SK-N-SH treated with all-trans-retinoic acid at 6 μM for 48 hours (cell line): ENCODE data around the gene TTC13.

Experiments
- ATAC-seq: fragments of 200-7000 bp; cut with Tn5 transposase; 3 replicates; pipeline ENCODE4 v1.9.1; 2020; ENCODE audit warnings: mild to moderate bottlenecking, moderate library complexity
- BACH2 ChIP-seq: fragments of 250-450 bp; sonication (Bioruptor Pico); IDR thresholded peaks from 2 replicates; pipeline ENCODE4 v1.9.0; 2021; ENCODE audit warnings: mild to moderate bottlenecking, borderline replicate concordance
- CREB5 ChIP-seq: fragments of 250-450 bp; sonication (Bioruptor Pico); IDR thresholded peaks from 2 replicates; pipeline ENCODE4 v1.5.1; 2020; ENCODE audit warnings: low read depth, mild to moderate bottlenecking, moderate library complexity
- CSDC2 ChIP-seq: fragments of 250-450 bp; sonication (Bioruptor Pico); IDR thresholded peaks from 2 replicates; pipeline ENCODE4 v1.5.0; 2020; ENCODE audit warnings: mild to moderate bottlenecking, moderate library complexity
- CSRNP3 ChIP-seq: fragments of 250-450 bp; sonication (Bioruptor Pico); IDR thresholded peaks from 2 replicates; pipeline ENCODE4 v1.5.1; 2021; ENCODE audit warnings: mild to moderate bottlenecking, moderate library complexity
- ESRRG ChIP-seq: fragments of 250-450 bp; sonication (Bioruptor Pico); IDR thresholded peaks from 2 replicates; pipeline ENCODE4 v1.6.1; 2021; ENCODE audit warnings: mild to moderate bottlenecking
- GLIS3 ChIP-seq: fragments of 250-450 bp; sonication (Bioruptor Pico); IDR thresholded peaks from 2 replicates; pipeline ENCODE4 v1.5.0; 2020; ENCODE audit warnings: mild to moderate bottlenecking, moderate library complexity
- ISL1 ChIP-seq: fragments of 250-450 bp; sonication (Bioruptor Pico); IDR thresholded peaks from 2 replicates; pipeline ENCODE4 v2.1.2; 2022; ENCODE audit warnings: mild to moderate bottlenecking, moderate library complexity
- OSR1 ChIP-seq: fragments of 250-450 bp; sonication (Bioruptor Pico); IDR thresholded peaks from 2 replicates; pipeline ENCODE4 v1.8.0; 2022; ENCODE audit warnings: moderate library complexity, mild to moderate bottlenecking, inconsistent platforms
- PPARA ChIP-seq: fragments of 250-450 bp; sonication (Bioruptor Pico); IDR thresholded peaks from 2 replicates; pipeline ENCODE4 v1.5.0; 2020; ENCODE audit warnings: mild to moderate bottlenecking, borderline replicate concordance
- RARB ChIP-seq: fragments of 250-450 bp; sonication (Bioruptor Pico); IDR thresholded peaks from 2 replicates; pipeline ENCODE4 v1.8.0; 2021; ENCODE audit warnings: mild to moderate bottlenecking, moderate library complexity
- TCF4 ChIP-seq: fragments of 250-450 bp; sonication (Bioruptor Pico); IDR thresholded peaks from 2 replicates; pipeline ENCODE4 v1.8.0; 2021; ENCODE audit warnings: mild to moderate bottlenecking, moderate library complexity, borderline replicate concordance
- ZFP3 ChIP-seq: fragments of 250-450 bp; sonication (Bioruptor Pico); IDR thresholded peaks from 2 replicates; pipeline ENCODE4 v1.5.0; 2020; ENCODE audit warnings: mild to moderate bottlenecking, moderate library complexity
- ZFP30 ChIP-seq: fragments of 450-650 bp; formaldehyde crosslinking; IDR thresholded peaks from 2 replicates; pipeline ENCODE4 v1.5.0; 2022; ENCODE audit warnings: mild to moderate bottlenecking, moderate library complexity
- ZNF565 ChIP-seq: fragments of 450-650 bp; formaldehyde crosslinking; conservative IDR thresholded peaks from 2 replicates; pipeline ENCODE4 v1.5.0; 2020; ENCODE audit warnings: low read depth, mild to moderate bottlenecking, moderate library complexity
- ZNF70 ChIP-seq: fragments of 450-650 bp; formaldehyde crosslinking; IDR thresholded peaks from 2 replicates; pipeline ENCODE4 v1.5.0; 2020; ENCODE audit warnings: mild to moderate bottlenecking, moderate library complexity
- ZNF8 ChIP-seq: fragments of 450-650 bp; formaldehyde crosslinking; IDR thresholded peaks from 2 replicates; pipeline ENCODE4 v1.5.0; 2020; ENCODE audit warnings: mild to moderate bottlenecking, moderate library complexity
- TF ChIP-seq, protein P1 (sequence below): fragments of 250-450 bp; sonication (Bioruptor Pico); IDR thresholded peaks from 2 replicates; pipeline ENCODE4 v1.8.0; 2021; ENCODE audit warnings: low read depth, mild to moderate bottlenecking, moderate library complexity, borderline replicate concordance
- TF ChIP-seq, protein P2 (sequence below): fragments of 250-450 bp; sonication (Bioruptor Pico); IDR thresholded peaks from 2 replicates; pipeline ENCODE4 v1.8.0; 2020; ENCODE audit warnings: mild to moderate bottlenecking, moderate library complexity, borderline replicate concordance

The TTC13 gene

GRCh38 chr1:231020816-231021215, 42.2 kb upstream of the TTC13 start:
- TF ChIP-seq ZFP30 (no peak), ESRRG (CRISPR knock-in tag) (no peak), CSRNP3 (no peak), BACH2 (CRISPR knock-in tag) (no peak), ZNF565 (no peak), GLIS3 (CRISPR knock-in tag) (no peak)
- TF ChIP-seq, all 23 proteins: peak for 0

GRCh38 chr1:231020139-231020601, 41.5 kb upstream of the TTC13 start:
- TF ChIP-seq, protein P1, sequence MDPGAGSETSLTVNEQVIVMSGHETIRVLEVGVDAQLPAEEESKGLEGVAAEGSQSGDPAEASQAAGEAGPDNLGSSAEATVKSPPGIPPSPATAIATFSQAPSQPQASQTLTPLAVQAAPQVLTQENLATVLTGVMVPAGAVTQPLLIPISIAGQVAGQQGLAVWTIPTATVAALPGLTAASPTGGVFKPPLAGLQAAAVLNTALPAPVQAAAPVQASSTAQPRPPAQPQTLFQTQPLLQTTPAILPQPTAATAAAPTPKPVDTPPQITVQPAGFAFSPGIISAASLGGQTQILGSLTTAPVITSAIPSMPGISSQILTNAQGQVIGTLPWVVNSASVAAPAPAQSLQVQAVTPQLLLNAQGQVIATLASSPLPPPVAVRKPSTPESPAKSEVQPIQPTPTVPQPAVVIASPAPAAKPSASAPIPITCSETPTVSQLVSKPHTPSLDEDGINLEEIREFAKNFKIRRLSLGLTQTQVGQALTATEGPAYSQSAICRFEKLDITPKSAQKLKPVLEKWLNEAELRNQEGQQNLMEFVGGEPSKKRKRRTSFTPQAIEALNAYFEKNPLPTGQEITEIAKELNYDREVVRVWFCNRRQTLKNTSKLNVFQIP (CRISPR knock-in tag) = no peak
- TF ChIP-seq RARB (no peak), PPARA (CRISPR knock-in tag) (no peak), CREB5 (no peak)
- TF ChIP-seq, all 23 proteins: peak for 0
- peak; percentile 58 for ATAC-seq

More at GRCh38 chr1:231020816-231021215, 42.2 kb upstream of the TTC13 start:
- ATAC-seq = no peak

GRCh38 chr1:231019711-231020110, 41.0 kb upstream of the TTC13 start:
- TF ChIP-seq, protein P2, sequence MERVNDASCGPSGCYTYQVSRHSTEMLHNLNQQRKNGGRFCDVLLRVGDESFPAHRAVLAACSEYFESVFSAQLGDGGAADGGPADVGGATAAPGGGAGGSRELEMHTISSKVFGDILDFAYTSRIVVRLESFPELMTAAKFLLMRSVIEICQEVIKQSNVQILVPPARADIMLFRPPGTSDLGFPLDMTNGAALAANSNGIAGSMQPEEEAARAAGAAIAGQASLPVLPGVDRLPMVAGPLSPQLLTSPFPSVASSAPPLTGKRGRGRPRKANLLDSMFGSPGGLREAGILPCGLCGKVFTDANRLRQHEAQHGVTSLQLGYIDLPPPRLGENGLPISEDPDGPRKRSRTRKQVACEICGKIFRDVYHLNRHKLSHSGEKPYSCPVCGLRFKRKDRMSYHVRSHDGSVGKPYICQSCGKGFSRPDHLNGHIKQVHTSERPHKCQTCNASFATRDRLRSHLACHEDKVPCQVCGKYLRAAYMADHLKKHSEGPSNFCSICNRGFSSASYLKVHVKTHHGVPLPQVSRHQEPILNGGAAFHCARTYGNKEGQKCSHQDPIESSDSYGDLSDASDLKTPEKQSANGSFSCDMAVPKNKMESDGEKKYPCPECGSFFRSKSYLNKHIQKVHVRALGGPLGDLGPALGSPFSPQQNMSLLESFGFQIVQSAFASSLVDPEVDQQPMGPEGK (CRISPR knock-in tag) = no peak
- no peak for TF ChIP-seq GLIS3 (CRISPR knock-in tag)
- TF ChIP-seq CSDC2 (CRISPR knock-in tag) = no peak
- TF ChIP-seq ISL1 (CRISPR knock-in tag) = no peak
- no peak for TF ChIP-seq ZFP3 (CRISPR knock-in tag)
- no peak for TF ChIP-seq ZNF70 (CRISPR knock-in tag)
- TF ChIP-seq ZFP30 = no peak
- TF ChIP-seq ZNF565 = no peak
- no peak for TF ChIP-seq ESRRG (CRISPR knock-in tag)
- TF ChIP-seq PPARA (CRISPR knock-in tag) = no peak
- no peak for TF ChIP-seq TCF4
- TF ChIP-seq, all 23 proteins: peak for 0
- no peak for ATAC-seq

GRCh38 chr1:231016966-231017365, 38.3 kb upstream of the TTC13 start:
- no peak for ATAC-seq
- TF ChIP-seq ZNF8 (CRISPR knock-in tag) (no peak), CSDC2 (CRISPR knock-in tag) (no peak), BACH2 (CRISPR knock-in tag) (no peak), CREB5 (no peak), PPARA (CRISPR knock-in tag) (no peak), ISL1 (CRISPR knock-in tag) (no peak), ZNF565 (no peak), ZNF70 (CRISPR knock-in tag) (no peak), OSR1 (CRISPR knock-in tag) (no peak), GLIS3 (CRISPR knock-in tag) (no peak), ESRRG (CRISPR knock-in tag) (no peak), ZFP30 (no peak), CSRNP3 (no peak)
- TF ChIP-seq, protein P1 (CRISPR knock-in tag) = no peak
- TF ChIP-seq, protein P2 (CRISPR knock-in tag) = no peak
